ENCODE results near the gene SENP2.

The SENP2 gene

GRCh38 chr3:185583925-185584324 is 2.2 kb upstream of the SENP2 start:
- no peak for TF ChIP-seq CTCF (IDR thresholded peaks at IDR 0.05; ENCODE audit: low read depth, low read length, missing control alignments)
- no peak for DNase-seq (ENCODE audit: extremely low read depth, low read depth)
- no peak overlapping the region for H3K4me3 ChIP-seq (replicated peaks; ENCODE audit: low read depth, low read length)

- DNase-seq (ENCODE audit: extremely low read depth, low read depth), result no peak
- no peak for TF ChIP-seq CTCF (IDR thresholded peaks at IDR 0.05; ENCODE audit: low read depth, low read length, missing control alignments)
- H3K4me3 ChIP-seq (replicated peaks; ENCODE audit: low read depth, low read length), result no peak overlapping the region
Measured at GRCh38 chr3:185584686-185585085, 1.4 kb upstream of the SENP2 start.

- no peak for DNase-seq (ENCODE audit: extremely low read depth, low read depth)
- no peak for TF ChIP-seq CTCF (IDR thresholded peaks at IDR 0.05; ENCODE audit: low read depth, low read length, missing control alignments)
- H3K4me3 ChIP-seq (replicated peaks; ENCODE audit: low read depth, low read length), result peak overlapping the region; percentile 74
Measured at GRCh38 chr3:185585518-185585858, 607 bp upstream of the SENP2 start.

- peak overlapping the region; percentile 74 for H3K4me3 ChIP-seq (replicated peaks; ENCODE audit: low read depth, low read length)
- DNase-seq (ENCODE audit: extremely low read depth, low read depth), result no peak
- no peak for TF ChIP-seq CTCF (IDR thresholded peaks at IDR 0.05; ENCODE audit: low read depth, low read length, missing control alignments)
Measured at GRCh38 chr3:185586686-185587039, 568 bp downstream of the SENP2 start.

- TF ChIP-seq CTCF (IDR thresholded peaks at IDR 0.05; ENCODE audit: low read depth, low read length, missing control alignments), result no peak
- H3K4me3 ChIP-seq (replicated peaks; ENCODE audit: low read depth, low read length), result no peak overlapping the region
- no peak for DNase-seq (ENCODE audit: extremely low read depth, low read depth)
Measured at GRCh38 chr3:185594073-185594472, 8.0 kb downstream of the SENP2 start.

- TF ChIP-seq CTCF (IDR thresholded peaks at IDR 0.05; ENCODE audit: low read depth, low read length, missing control alignments), result no peak
- DNase-seq (ENCODE audit: extremely low read depth, low read depth), result no peak
- H3K4me3 ChIP-seq (replicated peaks; ENCODE audit: low read depth, low read length), result no peak overlapping the region
Measured at GRCh38 chr3:185595526-185595925, 9.4 kb downstream of the SENP2 start.

- no peak for TF ChIP-seq CTCF (IDR thresholded peaks at IDR 0.05; ENCODE audit: low read depth, low read length, missing control alignments)
- no peak for DNase-seq (ENCODE audit: extremely low read depth, low read depth)
- no peak overlapping the region for H3K4me3 ChIP-seq (replicated peaks; ENCODE audit: low read depth, low read length)
Measured at GRCh38 chr3:185605566-185605965, 19.5 kb downstream of the SENP2 start.
